MCF 10A (cell line): ENCODE data around the gene PBX3. TPM values are rescaled to one million over a fixed set of nuclear protein-coding genes. Genes with fewer than 3 reads are reported as not detected.

Source experiments
- BruUV-seq: library from RNA; stranded (reverse); fragments of 400-500 nt; replicated peaks from 2 replicates; lab custom pipeline; 2021; lab: Mats Ljungman, UMichigan
- CTCF ChIA-PET: fragments of 300-600 bp; sonication (Branson Sonifier 250); formaldehyde crosslinking; extraction: SDS; loops from one replicate; lab custom pipeline; 2021; ENCODE audit warnings: antibody characterized with exemption, inconsistent platforms; lab: Yijun Ruan, JAX
- POLR2A ChIA-PET: fragments of 300-600, 350-650 bp; sonication (Branson Sonifier 250); formaldehyde crosslinking; extraction: SDS; loops from one replicate; lab custom pipeline; 2020; ENCODE audit warnings: antibody characterized with exemption, inconsistent platforms; lab: Yijun Ruan, JAX
- DNase-seq: peaks from one replicate; pipeline ENCODE4 v3.0.0-alpha.2; 2018; ENCODE audit not compliant: unreplicated experiment
- H3K27ac Mint-ChIP-seq: one replicate; pipeline ENCODE4 v1.8.0; 2022; ENCODE audit warnings: mild to moderate bottlenecking, low read depth, mixed read lengths; ENCODE audit not compliant: unreplicated experiment
- H3K27me3 Mint-ChIP-seq: one replicate; pipeline ENCODE4 v1.8.0; 2022; ENCODE audit warnings: mixed read lengths; ENCODE audit not compliant: insufficient read depth, unreplicated experiment
- H3K36me3 Mint-ChIP-seq: one replicate; pipeline ENCODE4 v1.8.0; 2022; ENCODE audit warnings: mild to moderate bottlenecking, moderate library complexity, mixed read lengths; ENCODE audit not compliant: insufficient read depth, unreplicated experiment
- H3K4me1 Mint-ChIP-seq: one replicate; pipeline ENCODE4 v1.8.0; 2022; ENCODE audit warnings: mixed read lengths; ENCODE audit not compliant: insufficient read depth, unreplicated experiment
- H3K4me3 Mint-ChIP-seq: one replicate; pipeline ENCODE4 v1.8.0; 2022; ENCODE audit warnings: mild to moderate bottlenecking, moderate library complexity, mixed read lengths; ENCODE audit not compliant: unreplicated experiment
- H3K9me3 Mint-ChIP-seq: one replicate; pipeline ENCODE4 v1.8.0; 2022; ENCODE audit warnings: mixed read lengths; ENCODE audit not compliant: unreplicated experiment
- intact Hi-C: fragments of 100-400 bp; cut with micrococcal nuclease; formaldehyde crosslinking; loops from 2 replicates; pipeline ENCODE4 v1.14.1; 2022
- total RNA-seq: library from RNA; stranded (reverse); gene quantifications from 2 replicates; pipeline ENCODE4 v1.2.3, GENCODE V29; 2022
- TF ChIP-seq, protein P1 (sequence below): fragments of 200-600 bp; IDR thresholded peaks from one replicate; pipeline ENCODE4 v1.8.0; 2022; ENCODE audit warnings: antibody characterized with exemption, mild to moderate bottlenecking; ENCODE audit not compliant: unreplicated experiment

PBX3 gene
- total RNA-seq, 1 experiment from 2014 or later = 17.5 TPM

DNA sequence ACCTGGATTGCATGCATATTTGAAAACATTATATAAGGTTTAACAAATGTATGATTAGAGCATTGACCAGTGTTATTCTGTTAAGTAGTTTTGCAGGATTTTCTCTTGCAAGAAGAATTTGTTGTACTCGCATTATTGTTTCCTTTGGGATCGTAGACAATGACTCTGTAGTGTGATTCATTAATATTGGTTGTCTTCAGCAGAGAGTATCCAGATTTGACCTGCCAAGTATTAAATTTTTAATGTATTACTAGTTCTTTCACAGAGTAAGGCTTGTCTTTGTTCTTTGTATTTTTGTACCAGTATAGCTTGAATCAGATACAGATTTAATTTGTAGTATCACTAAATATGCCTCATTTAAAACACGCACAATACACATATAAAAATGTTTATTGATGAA is 155.0 kb downstream of the PBX3 start:
- intact Hi-C loops = no loop called here
- TF ChIP-seq, protein P1, sequence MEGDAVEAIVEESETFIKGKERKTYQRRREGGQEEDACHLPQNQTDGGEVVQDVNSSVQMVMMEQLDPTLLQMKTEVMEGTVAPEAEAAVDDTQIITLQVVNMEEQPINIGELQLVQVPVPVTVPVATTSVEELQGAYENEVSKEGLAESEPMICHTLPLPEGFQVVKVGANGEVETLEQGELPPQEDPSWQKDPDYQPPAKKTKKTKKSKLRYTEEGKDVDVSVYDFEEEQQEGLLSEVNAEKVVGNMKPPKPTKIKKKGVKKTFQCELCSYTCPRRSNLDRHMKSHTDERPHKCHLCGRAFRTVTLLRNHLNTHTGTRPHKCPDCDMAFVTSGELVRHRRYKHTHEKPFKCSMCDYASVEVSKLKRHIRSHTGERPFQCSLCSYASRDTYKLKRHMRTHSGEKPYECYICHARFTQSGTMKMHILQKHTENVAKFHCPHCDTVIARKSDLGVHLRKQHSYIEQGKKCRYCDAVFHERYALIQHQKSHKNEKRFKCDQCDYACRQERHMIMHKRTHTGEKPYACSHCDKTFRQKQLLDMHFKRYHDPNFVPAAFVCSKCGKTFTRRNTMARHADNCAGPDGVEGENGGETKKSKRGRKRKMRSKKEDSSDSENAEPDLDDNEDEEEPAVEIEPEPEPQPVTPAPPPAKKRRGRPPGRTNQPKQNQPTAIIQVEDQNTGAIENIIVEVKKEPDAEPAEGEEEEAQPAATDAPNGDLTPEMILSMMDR = no peak
- no peaks in the 10 kb centered on the region for H3K9me3 Mint-ChIP-seq
- no peak for DNase-seq
- H3K27me3 Mint-ChIP-seq = no peaks in the 10 kb centered on the region
- H3K27ac Mint-ChIP-seq = no peak overlapping the region
- peaks cover 11% of the 10 kb centered on the region for H3K4me1 Mint-ChIP-seq
- CTCF ChIA-PET = interaction anchor here (0.6 to 1.7 kb wide), 3 partner anchors 18 to 851 kb away, joined by 3 to 5 read pairs (median 5); no protein-coding TSS in a partner anchor
- BruUV-seq = no TSS peak
- H3K36me3 Mint-ChIP-seq = no peaks in the 10 kb centered on the region
- POLR2A ChIA-PET = interaction anchor here (1.2 to 1.3 kb wide), 2 partner anchors 30 to 195 kb away, joined by 3 read pairs; partner anchors contain the start of gene MAPKAP1
- no peak overlapping the region for H3K4me3 Mint-ChIP-seq

DNA sequence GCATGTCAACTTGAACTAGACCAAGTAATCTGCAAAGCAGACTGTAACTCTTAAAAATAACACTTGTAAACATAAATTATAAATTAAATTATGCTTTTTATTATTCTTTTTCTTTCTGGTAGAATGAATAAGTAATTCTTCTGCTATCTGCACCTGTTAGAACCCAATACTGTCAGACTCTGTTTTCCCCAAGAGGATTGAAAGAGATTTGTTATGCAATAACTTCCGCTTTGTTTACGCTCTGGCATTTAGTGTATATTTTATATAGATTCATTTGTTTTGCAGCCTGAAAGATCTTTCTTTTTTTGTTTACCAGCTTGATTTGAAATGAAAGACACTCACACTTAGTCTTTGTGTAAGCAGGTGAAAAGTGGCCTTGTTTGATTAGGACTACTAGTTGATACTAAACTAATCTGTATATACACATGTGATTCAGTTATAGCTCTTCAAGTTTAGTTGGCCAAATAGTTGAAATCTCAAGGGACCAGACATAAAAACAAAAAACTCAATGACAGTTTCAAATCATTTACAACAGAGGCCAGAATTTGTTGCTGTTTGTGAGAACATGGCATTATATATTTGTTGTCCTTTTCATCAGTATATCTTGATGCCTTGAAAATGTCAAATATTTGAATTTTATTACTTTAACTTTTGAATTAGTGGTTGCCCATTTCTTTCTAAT is 155.8 kb downstream of the PBX3 start:
- no peak overlapping the region for H3K27ac Mint-ChIP-seq
- no TSS peak for BruUV-seq

DNA sequence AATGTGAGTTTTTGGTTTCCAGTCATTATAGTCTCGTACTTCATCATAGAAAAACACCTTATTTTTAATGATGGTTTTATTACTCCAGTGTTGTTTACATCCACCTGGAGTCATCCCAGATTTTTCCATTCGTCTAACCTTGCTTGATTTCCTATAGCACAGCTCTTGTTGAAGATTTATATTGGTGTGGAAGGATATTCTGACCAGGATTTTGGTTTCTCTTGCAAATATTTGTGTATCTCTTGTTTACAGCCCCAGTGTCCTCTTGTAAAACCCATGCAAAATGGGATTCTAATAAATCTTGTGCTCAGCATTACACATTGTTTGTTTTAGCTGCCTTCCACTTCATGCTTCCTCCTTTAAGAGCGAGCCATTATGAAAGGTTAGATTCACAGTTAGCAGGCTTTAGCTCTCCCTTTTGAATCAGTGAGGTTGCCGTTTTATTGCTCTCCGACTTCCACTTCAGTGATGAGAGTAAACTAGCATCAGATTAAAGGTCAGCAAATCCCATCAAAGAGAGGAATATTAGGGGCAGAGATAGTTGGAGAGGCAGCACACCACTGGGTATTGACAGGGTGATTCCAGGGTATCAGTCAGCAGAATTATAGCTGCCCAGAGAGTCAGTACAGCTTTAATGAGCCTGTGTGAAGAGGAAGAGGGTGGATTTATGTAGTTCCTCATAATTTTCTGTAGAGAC is 157.1 kb downstream of the PBX3 start:
- TF ChIP-seq, protein P1 = no peak
- Mint-ChIP-seq H3K36me3 (no peaks in the 10 kb centered on the region), H3K27me3 (no peaks in the 10 kb centered on the region), H3K9me3 (no peaks in the 10 kb centered on the region), H3K4me3 (no peak overlapping the region), H3K27ac (no peak overlapping the region), H3K4me1 (peaks cover 11% of the 10 kb centered on the region)
- ChIA-PET CTCF (interaction anchor here (0.6 to 1.0 kb wide), 2 partner anchors 10 to 19 kb away, joined by 3 read pairs; no protein-coding TSS in a partner anchor), POLR2A (interaction anchor here (0.7 to 0.9 kb wide), 3 partner anchors 12 to 328 kb away, joined by 3 read pairs; no protein-coding TSS in a partner anchor)
- DNase-seq = no peak
- intact Hi-C loops = no loop called here
- BruUV-seq = no TSS peak

More for the DNA sequence above, 155.8 kb downstream of the PBX3 start:
- no peaks in the 10 kb centered on the region for H3K36me3 Mint-ChIP-seq
- CTCF ChIA-PET = interaction anchor here (1.7 kb wide), 1 partner anchor 64 kb away, joined by 5 read pairs; no protein-coding TSS in a partner anchor
- H3K4me3 Mint-ChIP-seq = no peak overlapping the region
- no peaks in the 10 kb centered on the region for H3K9me3 Mint-ChIP-seq
- TF ChIP-seq, protein P1 = no peak
- no peaks in the 10 kb centered on the region for H3K27me3 Mint-ChIP-seq
- peaks cover 11% of the 10 kb centered on the region for H3K4me1 Mint-ChIP-seq
- intact Hi-C loops = no loop called here
- POLR2A ChIA-PET = interaction anchor here (0.7 to 1.3 kb wide), 4 partner anchors 29 to 196 kb away, joined by 3 read pairs; partner anchors contain the start of gene MAPKAP1
- no peak for DNase-seq

DNA sequence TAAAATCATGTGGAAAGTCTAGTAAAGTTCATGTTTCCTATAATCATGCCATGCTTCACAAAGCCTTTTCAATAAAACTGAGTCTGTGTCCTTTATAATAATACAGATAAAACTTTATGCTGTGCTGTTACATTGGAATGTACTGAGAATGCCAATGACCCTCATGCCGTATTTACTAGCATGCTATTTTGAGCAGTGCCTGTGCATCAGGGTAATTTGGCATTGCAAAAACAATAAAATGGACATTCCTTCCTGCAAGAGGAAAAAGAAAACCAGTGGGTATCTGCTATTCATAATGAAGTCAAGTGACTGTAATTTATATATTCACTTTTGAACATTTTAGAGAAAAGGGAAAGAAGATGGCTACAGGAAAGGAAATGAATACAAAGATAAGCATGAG is 159.0 kb downstream of the PBX3 start:
- ChIA-PET POLR2A (no interaction called here), CTCF (no interaction called here)
- H3K36me3 Mint-ChIP-seq = no peaks in the 10 kb centered on the region
- no peak overlapping the region for H3K4me3 Mint-ChIP-seq
- intact Hi-C loops = no loop called here
- TF ChIP-seq, protein P1 = no peak
- no peaks in the 10 kb centered on the region for H3K27me3 Mint-ChIP-seq
- BruUV-seq = no TSS peak
- H3K9me3 Mint-ChIP-seq = no peaks in the 10 kb centered on the region
- H3K4me1 Mint-ChIP-seq = peaks cover 11% of the 10 kb centered on the region
- no peak for DNase-seq
- no peak overlapping the region for H3K27ac Mint-ChIP-seq
